Ishikawa (cell line): ENCODE data around the gene SS18L1.

Experiments used
- CEBPB ChIP-seq: IDR thresholded peaks from 2 replicates; pipeline ENCODE4 v1.6.1; 2012
- CREB1 ChIP-seq: IDR thresholded peaks from 2 replicates; pipeline ENCODE4 v1.6.1; 2012; ENCODE audit warnings: low read depth
- EGR1 ChIP-seq: IDR thresholded peaks from 2 replicates; pipeline ENCODE4 v1.6.1; 2012
- EP300 ChIP-seq: IDR thresholded peaks from 2 replicates; pipeline ENCODE4 v1.6.1; 2012; ENCODE audit warnings: borderline replicate concordance
- FOXM1 ChIP-seq: IDR thresholded peaks from 2 replicates; pipeline ENCODE4 v1.6.1; 2012; ENCODE audit warnings: low read depth, borderline replicate concordance
- MAX ChIP-seq: IDR thresholded peaks from 2 replicates; pipeline ENCODE4 v1.6.1; 2012
- NFIC ChIP-seq: IDR thresholded peaks from 2 replicates; pipeline ENCODE4 v1.6.1; 2012
- RAD21 ChIP-seq: IDR thresholded peaks from 2 replicates; pipeline ENCODE4 v1.6.1; 2012; ENCODE audit warnings: low read depth
- TAF1 ChIP-seq: IDR thresholded peaks from 2 replicates; pipeline ENCODE4 v1.6.1; 2012; ENCODE audit warnings: low read depth, mild to moderate bottlenecking
- TCF12 ChIP-seq: IDR thresholded peaks from 2 replicates; pipeline ENCODE4 v1.6.1; 2012; ENCODE audit warnings: low read depth
- TEAD4 ChIP-seq: IDR thresholded peaks from 2 replicates; pipeline ENCODE4 v1.6.1; 2012
- YY1 ChIP-seq: IDR thresholded peaks from 2 replicates; pipeline ENCODE4 v1.6.1; 2012; ENCODE audit warnings: low read depth
- ZBTB7A ChIP-seq: IDR thresholded peaks from 2 replicates; pipeline ENCODE4 v1.6.1; 2012; ENCODE audit warnings: low read depth
- TF ChIP-seq, protein P1 (sequence below): IDR thresholded peaks from 2 replicates; pipeline ENCODE4 v1.6.1; 2012
- TF ChIP-seq, protein P2 (sequence below): IDR thresholded peaks from 2 replicates; pipeline ENCODE4 v1.6.1; 2012; ENCODE audit warnings: low read depth, mild to moderate bottlenecking

The SS18L1 gene

DNA sequence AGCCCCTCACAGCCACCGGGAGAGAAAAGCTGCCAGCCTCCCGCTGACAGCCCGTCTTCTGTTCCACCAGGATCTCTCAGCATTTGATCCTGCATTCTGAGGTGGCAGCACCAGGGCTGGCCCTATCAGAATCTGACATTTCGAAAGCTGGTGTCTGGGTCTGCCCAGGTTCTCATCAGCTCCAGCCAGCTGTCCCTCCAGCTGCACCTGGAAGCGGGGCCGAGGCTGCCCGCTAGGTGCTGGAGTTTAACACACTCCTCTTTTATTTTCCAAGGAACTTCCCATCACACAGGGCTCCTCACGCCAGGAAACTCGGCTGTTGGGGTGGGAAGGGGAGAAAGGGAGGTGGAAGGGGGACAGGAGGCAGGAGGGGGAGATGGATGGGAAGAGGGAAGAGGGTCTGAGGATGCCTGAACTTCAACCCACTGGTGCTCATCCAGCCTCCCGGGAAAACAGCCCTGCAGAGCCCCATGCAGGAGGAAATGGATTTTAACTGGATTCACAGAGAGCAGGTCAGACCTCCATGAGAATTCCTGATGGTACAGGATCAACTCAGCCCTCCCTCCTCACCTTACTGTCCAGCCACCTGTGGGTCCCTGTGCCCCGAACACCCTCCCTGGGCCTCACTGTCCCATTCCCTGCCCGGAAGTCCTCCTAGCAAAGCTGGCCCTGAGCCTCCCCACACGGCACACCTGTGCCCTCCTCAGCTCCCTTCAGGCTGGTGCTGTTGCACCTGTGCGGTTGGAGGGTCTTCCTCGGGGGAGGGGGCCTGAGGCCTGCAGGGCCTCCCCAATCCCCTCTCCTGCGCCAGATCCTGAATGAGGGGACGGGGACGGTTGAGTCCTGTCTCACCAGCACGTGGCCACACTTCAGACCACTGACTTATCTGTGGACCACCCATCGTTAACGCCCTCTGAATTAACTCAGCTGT lies 25.2 kb upstream of the SS18L1 start:
- TF ChIP-seq YY1 (no peak), NFIC (no peak), TCF12 (no peak), EP300 (no peak), RAD21 (no peak), MAX (no peak), TEAD4 (no peak), ZBTB7A (no peak), CREB1 (no peak), FOXM1 (no peak)
- TF ChIP-seq, protein P1, sequence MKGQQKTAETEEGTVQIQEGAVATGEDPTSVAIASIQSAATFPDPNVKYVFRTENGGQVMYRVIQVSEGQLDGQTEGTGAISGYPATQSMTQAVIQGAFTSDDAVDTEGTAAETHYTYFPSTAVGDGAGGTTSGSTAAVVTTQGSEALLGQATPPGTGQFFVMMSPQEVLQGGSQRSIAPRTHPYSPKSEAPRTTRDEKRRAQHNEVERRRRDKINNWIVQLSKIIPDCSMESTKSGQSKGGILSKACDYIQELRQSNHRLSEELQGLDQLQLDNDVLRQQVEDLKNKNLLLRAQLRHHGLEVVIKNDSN: no peak
- TF ChIP-seq, protein P2, sequence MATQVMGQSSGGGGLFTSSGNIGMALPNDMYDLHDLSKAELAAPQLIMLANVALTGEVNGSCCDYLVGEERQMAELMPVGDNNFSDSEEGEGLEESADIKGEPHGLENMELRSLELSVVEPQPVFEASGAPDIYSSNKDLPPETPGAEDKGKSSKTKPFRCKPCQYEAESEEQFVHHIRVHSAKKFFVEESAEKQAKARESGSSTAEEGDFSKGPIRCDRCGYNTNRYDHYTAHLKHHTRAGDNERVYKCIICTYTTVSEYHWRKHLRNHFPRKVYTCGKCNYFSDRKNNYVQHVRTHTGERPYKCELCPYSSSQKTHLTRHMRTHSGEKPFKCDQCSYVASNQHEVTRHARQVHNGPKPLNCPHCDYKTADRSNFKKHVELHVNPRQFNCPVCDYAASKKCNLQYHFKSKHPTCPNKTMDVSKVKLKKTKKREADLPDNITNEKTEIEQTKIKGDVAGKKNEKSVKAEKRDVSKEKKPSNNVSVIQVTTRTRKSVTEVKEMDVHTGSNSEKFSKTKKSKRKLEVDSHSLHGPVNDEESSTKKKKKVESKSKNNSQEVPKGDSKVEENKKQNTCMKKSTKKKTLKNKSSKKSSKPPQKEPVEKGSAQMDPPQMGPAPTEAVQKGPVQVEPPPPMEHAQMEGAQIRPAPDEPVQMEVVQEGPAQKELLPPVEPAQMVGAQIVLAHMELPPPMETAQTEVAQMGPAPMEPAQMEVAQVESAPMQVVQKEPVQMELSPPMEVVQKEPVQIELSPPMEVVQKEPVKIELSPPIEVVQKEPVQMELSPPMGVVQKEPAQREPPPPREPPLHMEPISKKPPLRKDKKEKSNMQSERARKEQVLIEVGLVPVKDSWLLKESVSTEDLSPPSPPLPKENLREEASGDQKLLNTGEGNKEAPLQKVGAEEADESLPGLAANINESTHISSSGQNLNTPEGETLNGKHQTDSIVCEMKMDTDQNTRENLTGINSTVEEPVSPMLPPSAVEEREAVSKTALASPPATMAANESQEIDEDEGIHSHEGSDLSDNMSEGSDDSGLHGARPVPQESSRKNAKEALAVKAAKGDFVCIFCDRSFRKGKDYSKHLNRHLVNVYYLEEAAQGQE: no peak

- TF ChIP-seq EP300: no peak
- TF ChIP-seq MAX: no peak
- TF ChIP-seq TAF1: no peak
Measured at GRCh38 chr20:62119115-62119514, 24.5 kb upstream of the SS18L1 start.

DNA sequence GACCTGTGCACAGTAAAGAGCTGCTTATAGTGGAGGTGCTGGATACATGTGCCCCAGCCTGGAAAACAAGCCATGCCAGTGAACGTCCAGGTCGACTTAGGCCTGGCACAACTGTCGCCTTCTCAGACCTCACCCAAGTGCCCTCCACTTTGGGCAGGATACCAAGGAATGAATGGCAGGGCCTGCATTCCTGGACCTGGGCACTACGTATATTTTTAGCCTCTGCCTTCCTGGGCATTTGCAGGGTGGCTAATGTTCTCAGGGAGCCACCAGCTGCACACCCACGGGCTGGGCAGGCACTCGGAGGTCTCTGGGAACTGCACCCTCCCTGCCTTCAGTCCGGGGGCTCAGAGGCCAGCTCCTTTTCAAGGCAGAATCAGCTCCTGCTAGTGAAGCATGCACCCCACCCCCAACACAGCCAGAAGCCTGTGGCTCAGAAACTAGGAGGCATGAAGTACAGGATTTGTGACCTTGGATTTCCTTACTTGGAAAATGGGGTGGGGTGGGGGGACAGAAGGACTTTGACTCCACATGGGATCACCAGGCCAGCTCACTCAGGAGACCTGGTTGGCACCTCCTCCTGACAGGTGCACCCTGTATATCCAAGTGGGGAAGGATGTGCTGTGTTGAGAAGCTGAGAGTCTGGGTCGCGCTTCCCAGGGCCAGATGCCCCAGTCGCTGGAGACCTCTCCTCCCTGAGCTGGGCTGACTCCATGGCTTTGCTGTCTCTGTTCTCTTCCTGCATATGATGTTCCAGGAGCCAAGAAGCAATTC lies 23.8 kb upstream of the SS18L1 start:
- TF ChIP-seq CREB1 (no peak), TAF1 (no peak), CEBPB (no peak), RAD21 (no peak), FOXM1 (no peak), EP300 (no peak), EGR1 (no peak), YY1 (no peak), ZBTB7A (no peak), NFIC (no peak), MAX (no peak), TEAD4 (no peak), TCF12 (no peak)
- TF ChIP-seq, protein P2: no peak
- TF ChIP-seq, protein P1: no peak

- TF ChIP-seq, protein P1: no peak
- TF ChIP-seq FOXM1: no peak
- no peak for TF ChIP-seq EGR1
- no peak for TF ChIP-seq TAF1
- no peak for TF ChIP-seq NFIC
- no peak for TF ChIP-seq TEAD4
- TF ChIP-seq RAD21: no peak
- TF ChIP-seq TCF12: no peak
- no peak for TF ChIP-seq MAX
- no peak for TF ChIP-seq ZBTB7A
- no peak for TF ChIP-seq YY1
- no peak for TF ChIP-seq CEBPB
Measured at GRCh38 chr20:62120365-62120762, 23.2 kb upstream of the SS18L1 start.
